Esophagus muscularis mucosa (tissue), 4 donors: ENCODE measurements around the gene MYL11. TPM values are rescaled to one million over a fixed set of nuclear protein-coding genes. Genes with fewer than 3 reads are reported as not detected.
"Not testable (repeated sequence)": the region's sequence is repeated elsewhere in the genome, so short reads cannot be mapped to it uniquely, and the experiment has no call there.

Experiments
- DNase-seq: peaks from one replicate; pipeline ENCODE4 v3.0.0-alpha.2; 2017; ENCODE audit errors: extremely low spot score
- H3K27ac ChIP-seq, 4 donors: fragments of 200-600 bp; sonication (generic); replicated peaks in 1 of 4; 1 replicate in 3 of 4; 2 replicates in 1 of 4; pipeline ENCODE4 v1.5.1; 2016 to 2019; ENCODE audit warnings: mild to moderate bottlenecking in 1 of 4
- H3K27me3 ChIP-seq, 4 donors: fragments of 200-600 bp; sonication (generic); one replicate each; pipeline versions ENCODE4 v1.5.1 to v1.6.0; 2016 to 2019
- H3K36me3 ChIP-seq, 4 donors: fragments of 200-600 bp; sonication (generic); one replicate each; pipeline ENCODE4 v1.5.1; 2016 to 2019
- H3K4me1 ChIP-seq, 4 donors: fragments of 200-600 bp; sonication (generic); one replicate each; pipeline ENCODE4 v1.5.1; 2016 to 2019
- H3K4me3 ChIP-seq, 4 donors: fragments of 200-600 bp; sonication (generic); 1 replicate in 2 of 4; 2 replicates in 2 of 4; pipeline ENCODE4 v1.5.1; 2016 to 2019; ENCODE audit warnings: mild to moderate bottlenecking in 4 of 4, moderate library complexity in 1 of 4
- H3K9me3 ChIP-seq, 4 donors: fragments of 200-600 bp; sonication (generic); 1 replicate in 3 of 4; 2 replicates in 1 of 4; pipeline ENCODE4 v1.5.1; 2016 to 2019
- CTCF ChIP-seq, 3 experiments: fragments of 200-600 bp in 2 of 3; fragments of 450-650 bp in 1 of 3; sonication (generic) in 2 of 3; IDR thresholded peaks; one replicate each; pipeline ENCODE4 v1.5.1; 2017 to 2019; ENCODE audit warnings: antibody characterized with exemption in 3 of 3, mild to moderate bottlenecking in 2 of 3, moderate library complexity in 1 of 3
- EP300 ChIP-seq: sonication (generic); formaldehyde crosslinking; IDR thresholded peaks from one replicate; pipeline ENCODE4 v1.6.1; 2017; ENCODE audit warnings: antibody characterized with exemption
- POLR2A ChIP-seq: fragments of 450-650 bp; IDR thresholded peaks from one replicate; pipeline ENCODE4 v1.6.1; 2017; ENCODE audit warnings: antibody characterized with exemption, moderate library complexity, mild to moderate bottlenecking, low read depth
- POLR2AphosphoS5 ChIP-seq, 2 donors: sonication (generic); formaldehyde crosslinking; IDR thresholded peaks; one replicate each; pipeline ENCODE4 v1.6.1; 2017; ENCODE audit warnings: antibody characterized with exemption in 2 of 2
- WGBS: methylation state at CpG from one replicate; pipeline ENCODE4 v1.1.5; 2018; 5-methylcytosine and 5-hydroxymethylcytosine counted together
- intact Hi-C: fragments of 100-400 bp; cut with DNase I; formaldehyde crosslinking; loops from one replicate; pipeline ENCODE4 v1.15.1; 2023
- total RNA-seq, 4 donors: library from RNA; depleted of rRNA; stranded (reverse); fragments of >200 nt; gene quantifications; one replicate each; pipeline versions ENCODE4 v1.1.0 to v1.2.1, GENCODE V29; 2016

The MYL11 gene
- total RNA-seq, 4 donors from 2014 or later, result not detected

- Histone ChIP-seq H3K9me3 (no peaks in the 10 kb centered on the region), H3K4me3 (no peak overlapping the region), H3K27ac (no peak overlapping the region), H3K4me1 (peaks cover 5 to 8% (median 7%) of the 10 kb centered on the region in 4 donors), H3K36me3 (no peaks in the 10 kb centered on the region), H3K27me3 (no peaks in the 10 kb centered on the region)
- WGBS, result 90% methylated on average over 11 of the region's 13 CpGs
- DNase-seq, result no peak
- intact Hi-C loops, result no loop called here
- no peak for TF ChIP-seq EP300
- no peak for TF ChIP-seq POLR2AphosphoS5 (IDR thresholded peaks at IDR 0.05)
- TF ChIP-seq POLR2A, result no peak
- no peak for TF ChIP-seq CTCF (IDR thresholded peaks at IDR 0.05)
Observed at GRCh38 chr16:30340621-30341020, 34.0 kb upstream of the MYL11 start.

GRCh38 chr16:30341971-30342370 is 32.6 kb upstream of the MYL11 start:
- H3K9me3 ChIP-seq, H3K27ac ChIP-seq, H3K36me3 ChIP-seq, intact Hi-C loops, H3K4me3 ChIP-seq, H3K27me3 ChIP-seq, H3K4me1 ChIP-seq, DNase-seq: not testable (repeated sequence)
- 89% methylated on average over 8 of the region's 8 CpGs for WGBS

GRCh38 chr16:30342751-30343490 is 31.7 kb upstream of the MYL11 start:
- TF ChIP-seq POLR2A (no peak), CTCF (IDR thresholded peaks at IDR 0.05) (no peak), POLR2AphosphoS5 (IDR thresholded peaks at IDR 0.05) (no peak), EP300 (no peak)
- Histone ChIP-seq H3K9me3 (no peaks in the 10 kb centered on the region), H3K27ac (no peak overlapping the region), H3K4me3 (no peak overlapping the region), H3K4me1 (no peaks in the 10 kb centered on the region), H3K27me3 (no peaks in the 10 kb centered on the region), H3K36me3 (no peaks in the 10 kb centered on the region)
- no peak for DNase-seq
- intact Hi-C loops, result no loop called here
- WGBS, result 85% methylated on average over 31 of the region's 32 CpGs

- DNase-seq, H3K36me3 ChIP-seq, H3K27me3 ChIP-seq, intact Hi-C loops, H3K4me1 ChIP-seq, H3K4me3 ChIP-seq, H3K9me3 ChIP-seq, H3K27ac ChIP-seq: not testable (repeated sequence)
- WGBS, result 94% methylated on average over 11 of the region's 11 CpGs
Observed at GRCh38 chr16:30343491-30343820, 31.1 kb upstream of the MYL11 start.

GRCh38 chr16:30346286-30346685 is 28.3 kb upstream of the MYL11 start:
- no peaks in the 10 kb centered on the region for H3K9me3 ChIP-seq
- H3K36me3 ChIP-seq, result peaks cover 9 to 18% (median 15%) of the 10 kb centered on the region in 4 donors
- TF ChIP-seq CTCF (IDR thresholded peaks at IDR 0.05) (no peak), POLR2AphosphoS5 (IDR thresholded peaks at IDR 0.05) (no peak)
- peaks cover under 1 to 3% (median 3%) of the 10 kb centered on the region in 4 donors for H3K4me1 ChIP-seq
- no peak for DNase-seq
- intact Hi-C loops, result no loop called here
- H3K27me3 ChIP-seq, result no peaks in the 10 kb centered on the region
- H3K27ac ChIP-seq, result no peak overlapping the region
- no peak overlapping the region for H3K4me3 ChIP-seq
- 91% methylated on average over 3 of the region's 3 CpGs for WGBS

- intact Hi-C loops, result no loop called here
- no peak for DNase-seq
- Histone ChIP-seq H3K27ac (no peak overlapping the region), H3K4me3 (no peak overlapping the region), H3K27me3 (no peaks in the 10 kb centered on the region), H3K36me3 (peaks cover 9 to 36% (median 30%) of the 10 kb centered on the region in 4 donors), H3K4me1 (peaks cover 19 to 22% (median 21%) of the 10 kb centered on the region in 4 donors), H3K9me3 (no peaks in the 10 kb centered on the region)
- 94% methylated on average over 8 of the region's 8 CpGs for WGBS
- TF ChIP-seq EP300, result no peak
- no peak for TF ChIP-seq POLR2AphosphoS5 (IDR thresholded peaks at IDR 0.05)
- TF ChIP-seq POLR2A, result no peak
- no peak for TF ChIP-seq CTCF (IDR thresholded peaks at IDR 0.05)
Observed at GRCh38 chr16:30348113-30348512, 26.5 kb upstream of the MYL11 start.
